IMR-90 (cell line): Measurements from ENCODE around the gene VEGFA. TPM values are rescaled to one million over a fixed set of nuclear protein-coding genes. Genes with fewer than 3 reads are reported as not detected.

Experiments
- ATAC-seq: fragments of 200-7000 bp; cut with Tn5 transposase; 2 replicates; pipeline ENCODE4 v1.9.1; 2020; ENCODE audit warnings: low read depth, mild to moderate bottlenecking, moderate library complexity
- BruUV-seq: library from RNA; stranded (reverse); fragments of 400-500 nt; replicated peaks from 2 replicates; lab custom pipeline; 2021; lab: Mats Ljungman, UMichigan
- CTCF ChIA-PET: fragments of 300-600 bp; formaldehyde crosslinking; extraction: SDS; loops from one replicate; lab custom pipeline; 2021; ENCODE audit warnings: antibody characterized with exemption; lab: Yijun Ruan, JAX
- POLR2A ChIA-PET: fragments of 300-600 bp; sonication (Branson Sonifier 250); formaldehyde crosslinking; loops from one replicate; lab custom pipeline; 2022; ENCODE audit warnings: antibody characterized with exemption; ENCODE audit not compliant: unreplicated experiment; lab: Charles Lee
- DNase-seq: peaks from one replicate; pipeline ENCODE4 v3.0.0; 2013
- H2AFZ ChIP-seq: replicated peaks from 2 replicates; pipeline ENCODE3; 2013; ENCODE audit warnings: low read length, mild to moderate bottlenecking; ENCODE audit not compliant: poor library complexity
- H2AK5ac ChIP-seq: 2 replicates; pipeline ENCODE4 v1.6.1; 2013; ENCODE audit warnings: low read depth, low read length, inconsistent platforms
- H2AK9ac ChIP-seq: replicated peaks from 2 replicates; pipeline ENCODE3; 2013; ENCODE audit warnings: mild to moderate bottlenecking, low read depth, low read length, moderate library complexity; ENCODE audit not compliant: poor library complexity
- H2BK120ac ChIP-seq: 2 replicates; pipeline ENCODE4 v1.6.1; 2013; ENCODE audit warnings: low read depth, low read length, inconsistent platforms
- H2BK15ac ChIP-seq: 3 replicates; pipeline ENCODE4 v1.6.1; 2013; ENCODE audit warnings: low read depth, low read length, inconsistent platforms
- H2BK20ac ChIP-seq: 2 replicates; pipeline ENCODE4 v1.6.1; 2013; ENCODE audit warnings: low read depth, mild to moderate bottlenecking, inconsistent platforms, low read length, moderate library complexity
- H2BK5ac ChIP-seq: 2 replicates; pipeline ENCODE4 v1.6.1; 2013; ENCODE audit warnings: mild to moderate bottlenecking, low read depth, low read length, inconsistent platforms; ENCODE audit not compliant: poor library complexity, severe bottlenecking
- H3K14ac ChIP-seq: replicated peaks from 2 replicates; pipeline ENCODE4 v1.6.1; 2013; ENCODE audit warnings: low read depth, low read length, inconsistent platforms
- H3K18ac ChIP-seq: 2 replicates; pipeline ENCODE4 v1.6.1; 2013; ENCODE audit warnings: low read depth, low read length, control low read depth
- H3K23ac ChIP-seq: 2 replicates; pipeline ENCODE4 v1.6.1; 2013; ENCODE audit warnings: low read depth, low read length, inconsistent platforms
- H3K27ac ChIP-seq: 2 replicates; pipeline ENCODE4 v1.5.1; 2013; ENCODE audit warnings: mild to moderate bottlenecking, control low read depth, low read length; ENCODE audit not compliant: insufficient read depth
- H3K27me3 ChIP-seq: 2 replicates; pipeline ENCODE4 v1.6.1; 2013; ENCODE audit warnings: low read length; ENCODE audit not compliant: control insufficient read depth, insufficient read depth
- H3K36me3 ChIP-seq: 2 replicates; pipeline ENCODE4 v1.6.1; 2013; ENCODE audit warnings: low read length, mixed read lengths; ENCODE audit not compliant: control insufficient read depth, insufficient read depth
- H3K4ac ChIP-seq: 2 replicates; pipeline ENCODE4 v1.6.1; 2013; ENCODE audit warnings: low read depth, low read length, inconsistent platforms
- H3K4me1 ChIP-seq: 2 replicates; pipeline ENCODE4 v1.6.1; 2013; ENCODE audit warnings: low read length, mixed read lengths; ENCODE audit not compliant: control insufficient read depth, insufficient read depth
- H3K4me2 ChIP-seq: 2 replicates; pipeline ENCODE4 v1.6.1; 2013; ENCODE audit warnings: low read depth, mild to moderate bottlenecking, control low read depth, low read length, moderate library complexity
- H3K4me3 ChIP-seq: 2 replicates; pipeline ENCODE4 v1.5.1; 2013; ENCODE audit warnings: low read depth, mild to moderate bottlenecking, control low read depth, low read length, moderate library complexity; ENCODE audit not compliant: insufficient read depth
- H3K56ac ChIP-seq: 2 replicates; pipeline ENCODE4 v1.6.1; 2013; ENCODE audit warnings: low read length, inconsistent platforms; ENCODE audit not compliant: insufficient read depth; ENCODE audit errors: extremely low read depth
- H3K79me1 ChIP-seq, 2 experiments: 2 replicates each; pipeline ENCODE4 v1.6.1; 2013; ENCODE audit warnings: low read length in 2 of 2, inconsistent platforms in 1 of 2, low read depth in 1 of 2
- H3K9ac ChIP-seq: 2 replicates; pipeline ENCODE4 v1.6.1; 2013; ENCODE audit warnings: low read depth, low read length, control low read depth
- H3K9me1 ChIP-seq: 2 replicates; pipeline ENCODE4 v1.6.1; 2013; ENCODE audit warnings: low read length, inconsistent platforms; ENCODE audit not compliant: insufficient read depth
- H3K9me3 ChIP-seq: 2 replicates; pipeline ENCODE4 v1.6.1; 2013; ENCODE audit warnings: low read length; ENCODE audit not compliant: control insufficient read depth, insufficient read depth
- H4K20me1 ChIP-seq: 2 replicates; pipeline ENCODE4 v1.6.1; 2013; ENCODE audit warnings: low read length, inconsistent platforms; ENCODE audit not compliant: insufficient read depth
- H4K5ac ChIP-seq: 2 replicates; pipeline ENCODE4 v1.6.1; 2013; ENCODE audit warnings: mild to moderate bottlenecking, low read depth, low read length, control low read depth
- H4K8ac ChIP-seq, 2 experiments: 2 replicates each; pipeline ENCODE4 v1.6.1; 2013; ENCODE audit warnings: low read depth in 2 of 2, low read length in 2 of 2, control low read depth in 1 of 2, inconsistent platforms in 1 of 2
- H4K91ac ChIP-seq: 2 replicates; pipeline ENCODE4 v1.6.1; 2013; ENCODE audit warnings: low read depth, low read length, inconsistent platforms; ENCODE audit not compliant: insufficient read depth
- CEBPB ChIP-seq: IDR thresholded peaks from 2 replicates; pipeline ENCODE4 v1.6.1; 2012; ENCODE audit warnings: low read depth, low read length, improper control_type of control experiment
- MAFK ChIP-seq: IDR thresholded peaks from 2 replicates; pipeline ENCODE4 v1.6.1; 2012; ENCODE audit warnings: low read depth, low read length, improper control_type of control experiment
- WGBS, 2 experiments: methylation state at CpG; one replicate each; pipeline versions ENCODE4 v1.1.5 to v1.1.7; 2013; ENCODE audit warnings: missing lambda C conversion rate in 2 of 2; ENCODE audit not compliant: insufficient read length in 1 of 2; ENCODE audit errors: extremely low coverage in 2 of 2; 5-methylcytosine and 5-hydroxymethylcytosine counted together
- dilution Hi-C: fragments of 300-500 bp; cut with HindIII; formaldehyde crosslinking; loops from one replicate; pipeline ENCODE4 v1.14.3; 2018; ENCODE audit warnings: low sequenced_read_pairs; ENCODE audit not compliant: unreplicated experiment
- in situ Hi-C: fragments of 300-500 bp; cut with MboI; formaldehyde crosslinking; loops from 3 replicates; pipeline ENCODE4 v1.14.3; 2019; ENCODE audit warnings: low sequenced_read_pairs, inconsistent platforms, mixed read lengths
- intact Hi-C: fragments of 100-400 bp; cut with micrococcal nuclease; formaldehyde crosslinking; loops from 2 replicates; pipeline ENCODE4 v1.10.0; 2022
- polyA plus RNA-seq, 3 experiments: library from polyadenylated mRNA; depleted of rRNA; stranded (reverse); fragments of >200 nt; gene quantifications; 2 replicates each; pipeline ENCODE4 v1.2.3, GENCODE V29; 2012; ENCODE audit warnings: low replicate concordance in 1 of 3
- total RNA-seq: library from RNA; depleted of rRNA; stranded (reverse); fragments of >200 nt; gene quantifications from 2 replicates; pipeline ENCODE4 v1.2.3, GENCODE V29; 2012

Gene VEGFA
- total and polyA plus RNA-seq, 2 of the 4 experiments (the other 2 are of a cell fraction): 190 to 234 TPM

DNA sequence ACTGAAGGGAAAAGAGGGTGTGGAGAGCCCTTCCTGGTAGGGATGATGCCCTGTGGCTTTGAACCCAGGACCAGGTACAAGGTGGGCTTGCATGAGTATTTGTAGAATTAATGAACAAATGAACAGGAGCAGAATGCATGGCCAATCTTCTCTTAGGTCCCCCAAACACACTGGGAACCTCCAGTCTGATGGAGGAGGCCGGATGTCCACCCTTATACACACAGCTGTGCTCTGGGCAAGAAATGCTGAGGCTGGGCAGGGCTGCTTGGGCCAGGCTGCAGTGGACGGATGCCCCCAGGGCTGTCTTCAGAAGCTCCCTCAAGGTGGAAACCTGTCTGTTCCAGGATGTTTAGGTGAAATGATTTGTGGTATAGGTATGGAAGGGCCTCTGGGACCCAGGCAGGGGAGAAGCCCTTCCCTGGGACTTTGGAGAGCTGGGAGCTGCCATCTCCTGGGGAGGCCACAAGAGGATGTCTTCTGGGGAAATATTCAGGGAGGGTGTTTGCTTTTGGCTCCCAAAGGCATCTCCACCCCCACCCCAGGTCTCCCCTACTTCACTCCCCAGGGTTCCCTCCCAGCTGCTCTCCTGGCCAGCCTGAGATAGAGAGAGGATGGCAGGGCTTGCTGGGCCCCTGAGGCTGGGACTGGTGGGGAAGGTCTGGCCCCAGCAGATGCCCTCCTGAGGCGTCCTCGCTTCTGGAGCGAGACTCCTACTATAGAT, 23.3 kb downstream of the VEGFA start:
- POLR2A ChIA-PET: no interaction called here
- H4K91ac ChIP-seq: no peak overlapping the region
- H2BK5ac ChIP-seq: no peak overlapping the region
- no peak for DNase-seq
- H2BK20ac ChIP-seq: no peak overlapping the region
- H3K4me3 ChIP-seq: no peak overlapping the region
- no peak for TF ChIP-seq CEBPB
- no peak for TF ChIP-seq MAFK
- H3K79me1 ChIP-seq: no peaks in the 10 kb centered on the region
- no peaks in the 10 kb centered on the region for H3K36me3 ChIP-seq
- no peak overlapping the region for H2BK15ac ChIP-seq
- no TSS peak for BruUV-seq
- no peak overlapping the region for H4K8ac ChIP-seq
- no peak overlapping the region for H4K5ac ChIP-seq
- H3K9me3 ChIP-seq: no peaks in the 10 kb centered on the region
- no peak for ATAC-seq
- peaks cover under 1% of the 10 kb centered on the region for H3K9me1 ChIP-seq
- dilution Hi-C loops (no loop called here), in situ Hi-C loops (no loop called here), intact Hi-C loops (loop anchor here (5.0 kb wide), 1 partner anchor 199 kb away; no protein-coding TSS in a partner anchor)
- WGBS, 2 experiments: no CpG with 5 or more reads among the region's 5 CpGs
- H2BK120ac ChIP-seq: no peak overlapping the region
- H2AK9ac ChIP-seq: no peak overlapping the region
- CTCF ChIA-PET: interaction anchor here (0.8 kb wide), 1 partner anchor 14 kb away, joined by 3 read pairs; no protein-coding TSS in a partner anchor
- peaks cover 12% of the 10 kb centered on the region for H3K4me1 ChIP-seq
- H2AK5ac ChIP-seq: no peak overlapping the region
- H3K18ac ChIP-seq: no peak overlapping the region
- H3K27ac ChIP-seq: no peak overlapping the region
- no peaks in the 10 kb centered on the region for H3K27me3 ChIP-seq
- H3K4ac ChIP-seq: no peak overlapping the region
- H3K56ac ChIP-seq: no peak overlapping the region
- no peak overlapping the region for H2AFZ ChIP-seq
- H3K4me2 ChIP-seq: no peak overlapping the region
- no peak overlapping the region for H3K23ac ChIP-seq
- no peak overlapping the region for H3K9ac ChIP-seq
- no peaks in the 10 kb centered on the region for H4K20me1 ChIP-seq
- H3K14ac ChIP-seq: no peak overlapping the region
